HEK293 (cell line): ENCODE data around the gene LEUTX.
A peak's percentile ranks its signal among the peaks of the same experiment; 100 is the strongest.

Experiments
- BCL11A ChIP-seq: fragments of 450-650 bp; formaldehyde crosslinking; IDR thresholded peaks from 2 replicates; pipeline ENCODE4 v1.5.1; 2016; ENCODE audit warnings: low read depth, missing biosample characterization, missing genetic modification characterization
- KLF17 ChIP-seq: fragments of 450-650 bp; formaldehyde crosslinking; IDR thresholded peaks from 2 replicates; pipeline ENCODE4 v1.5.1; 2016; ENCODE audit warnings: missing biosample characterization, missing genetic modification characterization
- KLF8 ChIP-seq: fragments of 450-650 bp; formaldehyde crosslinking; IDR thresholded peaks from 2 replicates; pipeline ENCODE4 v1.5.1; 2016; ENCODE audit warnings: missing biosample characterization, missing genetic modification characterization
- OVOL3 ChIP-seq: fragments of 450-650 bp; formaldehyde crosslinking; IDR thresholded peaks from 2 replicates; pipeline ENCODE4 v1.5.1; 2016; ENCODE audit warnings: missing biosample characterization, missing genetic modification characterization
- TRIM28 ChIP-seq: IDR thresholded peaks from 2 replicates; pipeline ENCODE4 v1.6.1; 2011; ENCODE audit warnings: low read length, control low read depth, borderline replicate concordance
- ZBTB11 ChIP-seq: fragments of 450-650 bp; formaldehyde crosslinking; conservative IDR thresholded peaks from 2 replicates; pipeline ENCODE4 v1.5.1; 2016; ENCODE audit warnings: low read depth, missing biosample characterization, missing genetic modification characterization
- ZBTB8A ChIP-seq: fragments of 450-650 bp; formaldehyde crosslinking; IDR thresholded peaks from 2 replicates; pipeline ENCODE4 v1.5.1; 2016; ENCODE audit warnings: missing biosample characterization, missing genetic modification characterization
- ZFHX2 ChIP-seq: fragments of 450-650 bp; formaldehyde crosslinking; conservative IDR thresholded peaks from 2 replicates; pipeline ENCODE4 v1.5.1; 2016; ENCODE audit warnings: missing biosample characterization, missing genetic modification characterization
- ZNF114 ChIP-seq: fragments of 450-650 bp; formaldehyde crosslinking; IDR thresholded peaks from 2 replicates; pipeline ENCODE4 v1.5.0; 2017; ENCODE audit warnings: missing biosample characterization, missing genetic modification characterization
- ZNF132 ChIP-seq: fragments of 450-650 bp; formaldehyde crosslinking; IDR thresholded peaks from 2 replicates; pipeline ENCODE4 v1.5.1; 2017; ENCODE audit warnings: missing biosample characterization, missing genetic modification characterization, borderline replicate concordance
- ZNF184 ChIP-seq: fragments of 450-650 bp; IDR thresholded peaks from 2 replicates; pipeline ENCODE4 v1.5.1; 2018; ENCODE audit warnings: missing biosample characterization, mild to moderate bottlenecking, missing genetic modification characterization
- ZNF214 ChIP-seq: fragments of 450-650 bp; formaldehyde crosslinking; IDR thresholded peaks from 2 replicates; pipeline ENCODE4 v1.5.1; 2017; ENCODE audit warnings: missing biosample characterization, mild to moderate bottlenecking, missing genetic modification characterization, borderline replicate concordance
- ZNF24 ChIP-seq: fragments of 450-650 bp; formaldehyde crosslinking; IDR thresholded peaks from 2 replicates; pipeline ENCODE4 v1.5.1; 2016; ENCODE audit warnings: missing biosample characterization, missing genetic modification characterization
- ZNF266 ChIP-seq: fragments of 450-650 bp; formaldehyde crosslinking; IDR thresholded peaks from 2 replicates; pipeline ENCODE4 v1.5.1; 2016; ENCODE audit warnings: missing biosample characterization, missing genetic modification characterization, low read depth
- ZNF335 ChIP-seq: fragments of 450-650 bp; formaldehyde crosslinking; conservative IDR thresholded peaks from 2 replicates; pipeline ENCODE4 v1.5.1; 2016; ENCODE audit warnings: missing biosample characterization, missing genetic modification characterization
- ZNF426 ChIP-seq: fragments of 450-650 bp; formaldehyde crosslinking; IDR thresholded peaks from 2 replicates; pipeline ENCODE4 v1.5.1; 2017; ENCODE audit warnings: missing biosample characterization, missing genetic modification characterization, mild to moderate bottlenecking, inconsistent platforms, moderate library complexity
- ZNF488 ChIP-seq: fragments of 450-650 bp; formaldehyde crosslinking; IDR thresholded peaks from 2 replicates; pipeline ENCODE4 v1.5.1; 2016; ENCODE audit warnings: missing biosample characterization, missing genetic modification characterization
- ZNF518A ChIP-seq: fragments of 450-650 bp; formaldehyde crosslinking; conservative IDR thresholded peaks from 2 replicates; pipeline ENCODE4 v1.5.1; 2016; ENCODE audit warnings: low read depth, missing biosample characterization, missing genetic modification characterization
- ZNF521 ChIP-seq: fragments of 450-650 bp; formaldehyde crosslinking; IDR thresholded peaks from 2 replicates; pipeline ENCODE4 v1.5.1; 2017; ENCODE audit warnings: missing biosample characterization, mild to moderate bottlenecking, missing genetic modification characterization
- ZNF530 ChIP-seq: fragments of 450-650 bp; formaldehyde crosslinking; IDR thresholded peaks from 2 replicates; pipeline ENCODE4 v1.5.1; 2016; ENCODE audit warnings: low read depth, missing biosample characterization, missing genetic modification characterization
- ZNF580 ChIP-seq: fragments of 450-650 bp; formaldehyde crosslinking; IDR thresholded peaks from 2 replicates; pipeline ENCODE4 v1.5.1; 2016; ENCODE audit warnings: missing biosample characterization, missing genetic modification characterization
- ZNF600 ChIP-seq: fragments of 450-650 bp; formaldehyde crosslinking; IDR thresholded peaks from 2 replicates; pipeline ENCODE4 v1.5.1; 2016; ENCODE audit warnings: missing biosample characterization, missing genetic modification characterization
- ZNF654 ChIP-seq: fragments of 450-650 bp; formaldehyde crosslinking; IDR thresholded peaks from 2 replicates; pipeline ENCODE4 v1.5.1; 2016; ENCODE audit warnings: low read depth, missing biosample characterization, missing genetic modification characterization
- ZNF664 ChIP-seq: fragments of 450-650 bp; formaldehyde crosslinking; IDR thresholded peaks from 2 replicates; pipeline ENCODE4 v1.5.1; 2016; ENCODE audit warnings: missing biosample characterization, missing genetic modification characterization
- ZNF677 ChIP-seq: fragments of 450-650 bp; IDR thresholded peaks from 2 replicates; pipeline ENCODE4 v1.5.0; 2018; ENCODE audit warnings: missing biosample characterization, mild to moderate bottlenecking, missing genetic modification characterization, moderate library complexity
- ZNF704 ChIP-seq: fragments of 450-650 bp; formaldehyde crosslinking; IDR thresholded peaks from 2 replicates; pipeline ENCODE4 v1.5.1; 2016; ENCODE audit warnings: missing biosample characterization, missing genetic modification characterization
- ZNF768 ChIP-seq: fragments of 450-650 bp; formaldehyde crosslinking; IDR thresholded peaks from 2 replicates; pipeline ENCODE4 v1.5.1; 2018; ENCODE audit warnings: missing biosample characterization, mild to moderate bottlenecking, missing genetic modification characterization

The LEUTX gene

GRCh38 chr19:39813264-39813993 lies 34.8 kb downstream of the LEUTX start (continued):
- no peak for TF ChIP-seq ZNF518A (tag by site-specific recombination)
- TF ChIP-seq ZNF600 (tag by site-specific recombination), result peak; percentile 84
- peak; percentile 84 for TF ChIP-seq KLF17 (tag by site-specific recombination)
- no peak for TF ChIP-seq ZNF664
- TF ChIP-seq KLF8 (tag by site-specific recombination), result no peak; the same call in 1 of the 2 replicates
- no peak for TF ChIP-seq ZBTB8A
- no peak for TF ChIP-seq ZNF488 (tag by site-specific recombination)
- TF ChIP-seq BCL11A (tag by site-specific recombination), result no peak
- no peak for TF ChIP-seq ZNF132 (tag by site-specific recombination)
- 0 out of 2 replicates have a peak, but pooled peaks have one; percentile 46 for TF ChIP-seq ZNF184
- no peak for TF ChIP-seq ZNF426
- TF ChIP-seq ZNF580 (tag by site-specific recombination), result no peak
- TF ChIP-seq ZNF214 (tag by site-specific recombination), result no peak
- no peak for TF ChIP-seq ZNF677
- no peak for TF ChIP-seq ZNF654
- TF ChIP-seq ZFHX2 (tag by site-specific recombination), result no peak
- peak; percentile 57; the same call in 1 of the 2 replicates for TF ChIP-seq TRIM28
- TF ChIP-seq ZNF768, result no peak
- TF ChIP-seq ZNF335 (tag by site-specific recombination), result no peak
- no peak for TF ChIP-seq ZNF114 (tag by site-specific recombination)
- no peak for TF ChIP-seq ZNF266 (tag by site-specific recombination)
- TF ChIP-seq ZNF704 (tag by site-specific recombination), result no peak
- no peak for TF ChIP-seq ZNF521 (tag by site-specific recombination)
- no peak for TF ChIP-seq ZBTB11
- no peak for TF ChIP-seq ZNF530 (tag by site-specific recombination)
- 0 out of 2 replicates have a peak, but pooled peaks have one; percentile 13 for TF ChIP-seq ZNF24 (tag by site-specific recombination)
- no peak for TF ChIP-seq OVOL3 (tag by site-specific recombination)
